ENCODE data around the gene IGFALS.

IGFALS gene

GRCh38 chr16:1788095-1788707 is 5.3 kb downstream of the IGFALS start:
- no peak for DNase-seq

GRCh38 chr16:1787322-1788094 is 6.0 kb downstream of the IGFALS start:
- no peak for DNase-seq

GRCh38 chr16:1787056-1787321 is 6.5 kb downstream of the IGFALS start:
- no peak for DNase-seq

- no peak for DNase-seq
Measured at GRCh38 chr16:1786242-1787055, 7.1 kb downstream of the IGFALS start.

- no peak for DNase-seq
Measured at GRCh38 chr16:1785846-1786170, 7.7 kb downstream of the IGFALS start.

- no peak for DNase-seq
Measured at GRCh38 chr16:1784977-1785845, 8.3 kb downstream of the IGFALS start.

- peak; percentile 99 for DNase-seq
Measured at GRCh38 chr16:1782408-1783264, 10.9 kb downstream of the IGFALS start, which contains the start of the genes NUBP2 and SPSB3. TSS of gene NUBP2 (plus strand) at chr16:1782960. CDS start at chr16:1783021, 61 bp downstream. TSS of gene SPSB3 (minus strand) at chr16:1782571. CDS start at chr16:1781483, 1,088 bp downstream.

GRCh38 chr16:1781758-1782407 is 11.6 kb downstream of the IGFALS start:
- peak; percentile 4 to 10 for DNase-seq

- DNase-seq: no peak
Measured at GRCh38 chr16:1781254-1781653, 12.3 kb downstream of the IGFALS start.

GRCh38 chr16:1780677-1781072 is 12.8 kb downstream of the IGFALS start:
- no peak for DNase-seq

- no peak for DNase-seq
Measured at GRCh38 chr16:1779741-1780676, 13.5 kb downstream of the IGFALS start.

GRCh38 chr16:1779234-1779701 is 14.2 kb downstream of the IGFALS start:
- DNase-seq: no peak

GRCh38 chr16:1778200-1779179 is 15.0 kb downstream of the IGFALS start:
- DNase-seq: no peak

GRCh38 chr16:1777375-1778199 is 15.9 kb downstream of the IGFALS start:
- no peak for DNase-seq

GRCh38 chr16:1776991-1777374 is 16.5 kb downstream of the IGFALS start:
- no peak for DNase-seq

- DNase-seq: no peak
Measured at GRCh38 chr16:1776672-1776955, 16.9 kb downstream of the IGFALS start.

- no peak for DNase-seq
Measured at GRCh38 chr16:1775846-1776671, 17.4 kb downstream of the IGFALS start.

Measured in AML-193 (cell line).